ENCODE measurements around the gene IQCM.

The IQCM gene

GRCh38 chr4:149715822-149716585 lies 99.6 kb downstream of the IQCM start:
- in situ Hi-C loops (cut with MboI; ENCODE audit: low sequenced_read_pairs): no loop called here

- in situ Hi-C loops (cut with MboI; ENCODE audit: low sequenced_read_pairs): no loop called here
These were observed 102.6 kb downstream of the IQCM start for GRCh38 chr4:149713031-149713430.

DNA sequence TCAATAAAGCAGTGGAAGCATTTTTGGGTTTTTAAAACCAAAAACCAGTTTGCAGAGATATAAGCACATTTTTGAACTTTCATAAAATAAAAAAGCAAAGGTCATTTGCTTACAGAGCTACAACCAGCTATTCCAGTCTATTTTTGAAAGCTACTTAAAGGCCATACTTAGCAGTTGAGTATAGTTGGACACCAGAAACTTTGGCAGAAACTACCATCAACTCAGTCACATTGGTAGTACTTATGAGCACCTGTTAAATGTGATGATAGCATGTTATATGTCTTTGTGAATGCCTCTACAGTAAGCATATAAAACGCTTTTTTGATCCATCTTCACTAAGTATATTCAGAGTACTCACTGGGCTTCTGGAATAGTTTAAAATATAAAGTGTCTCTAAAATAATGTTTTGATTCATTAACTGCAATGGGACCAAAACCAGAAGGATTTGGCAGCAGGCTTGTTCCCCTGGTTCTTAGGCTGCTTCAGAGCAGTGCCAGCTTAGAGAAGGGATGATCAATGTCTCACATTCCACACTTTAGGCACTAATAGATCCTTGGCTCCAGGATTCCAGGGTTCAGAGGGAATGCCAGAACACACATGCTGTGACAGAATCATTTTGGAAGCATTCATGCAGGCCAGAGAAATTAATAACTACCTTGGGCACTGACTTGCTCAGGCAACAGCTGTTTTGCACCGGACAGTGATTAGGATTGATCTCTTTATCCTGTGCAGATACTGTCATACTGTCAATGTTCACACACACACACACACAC lies 103.9 kb downstream of the IQCM start:
- in situ Hi-C loops (cut with MboI; ENCODE audit: low sequenced_read_pairs): no loop called here

DNA sequence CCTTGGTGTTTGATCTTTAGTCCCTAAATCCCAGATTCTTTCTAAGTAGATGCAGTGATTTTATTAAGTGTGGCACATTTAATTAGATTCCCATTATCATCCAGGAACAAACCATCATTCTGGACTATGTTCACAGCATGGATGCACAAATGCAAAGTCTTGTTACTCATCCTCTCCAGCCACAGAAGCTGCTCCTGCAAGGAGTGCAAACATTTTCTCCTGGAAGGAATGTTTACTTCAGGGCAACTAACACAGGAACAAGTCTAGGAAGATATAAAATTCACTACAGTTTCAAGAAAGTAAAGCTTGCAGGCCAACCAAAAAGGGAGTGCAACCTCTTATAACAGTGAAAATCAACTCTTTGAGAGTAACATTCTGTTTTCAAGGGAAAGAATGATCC lies 106.0 kb downstream of the IQCM start:
- in situ Hi-C loops (cut with MboI; ENCODE audit: low sequenced_read_pairs): no loop called here

DNA sequence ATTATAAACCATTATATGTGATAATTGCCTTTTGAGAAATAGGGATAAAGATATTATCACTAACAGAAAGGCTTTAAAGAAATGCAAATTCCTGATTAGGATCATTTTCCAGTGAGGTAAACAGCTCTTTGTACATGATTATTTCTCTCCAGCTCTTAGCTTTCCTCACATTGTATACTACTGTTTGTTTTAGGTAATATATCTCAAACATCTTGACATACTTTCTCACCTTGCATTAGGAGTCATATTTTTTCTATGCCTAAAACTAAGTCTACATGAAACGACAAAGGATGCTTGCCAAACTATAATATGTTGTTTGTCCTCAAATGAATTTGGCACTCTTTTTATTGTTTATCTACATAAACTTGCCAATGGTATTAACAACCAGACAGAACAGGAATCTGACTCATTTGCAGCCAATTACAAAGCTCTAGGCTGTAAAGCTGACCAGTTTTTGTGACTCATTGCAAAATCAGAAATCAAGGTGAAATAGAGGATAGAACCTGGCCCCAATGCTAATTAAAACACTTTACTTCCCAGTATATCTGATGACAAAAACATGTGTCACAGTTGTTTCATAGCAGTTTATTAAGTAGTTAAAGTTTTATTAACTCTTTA lies 107.0 kb downstream of the IQCM start:
- in situ Hi-C loops (cut with MboI; ENCODE audit: low sequenced_read_pairs): no loop called here

GRCh38 chr4:149707862-149708261 lies 107.8 kb downstream of the IQCM start:
- in situ Hi-C loops (cut with MboI; ENCODE audit: low sequenced_read_pairs): no loop called here

GRCh38 chr4:149706942-149707341 lies 108.7 kb downstream of the IQCM start:
- in situ Hi-C loops (cut with MboI; ENCODE audit: low sequenced_read_pairs): no loop called here

GRCh38 chr4:149702414-149703293 lies 113.0 kb downstream of the IQCM start:
- in situ Hi-C loops (cut with MboI; ENCODE audit: low sequenced_read_pairs): no loop called here

DNA sequence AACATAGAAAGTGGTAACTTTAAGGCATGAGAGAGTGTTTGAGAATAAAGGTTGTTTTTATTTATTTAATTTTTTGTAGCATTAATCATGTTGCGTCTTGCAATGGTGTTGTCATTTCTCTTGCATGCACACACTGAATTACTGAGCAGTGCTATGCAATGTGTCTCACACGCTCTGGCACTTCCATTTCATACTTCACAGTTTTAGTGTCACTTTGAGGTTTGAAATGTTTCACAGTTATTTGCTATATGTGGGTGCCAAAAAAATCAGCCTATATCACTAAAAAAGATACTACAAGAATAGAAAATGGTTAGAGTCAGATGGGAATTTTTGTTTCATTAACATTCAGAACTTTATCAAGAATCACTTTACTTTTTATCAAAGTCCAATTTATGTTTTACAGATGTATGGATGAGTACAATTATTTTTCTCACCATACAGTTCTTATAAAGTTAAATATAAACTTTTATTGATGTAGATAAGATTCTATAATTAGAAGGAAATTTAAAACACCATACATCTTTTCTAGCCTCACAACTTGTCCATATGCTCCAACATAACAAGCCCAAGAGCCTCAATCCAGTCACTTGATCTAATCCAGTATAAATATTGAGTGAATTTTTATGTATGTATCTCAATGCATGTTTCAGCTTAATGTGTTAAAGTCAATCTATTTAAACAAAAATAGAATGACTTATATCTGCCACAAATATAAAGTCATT lies 114.0 kb downstream of the IQCM start:
- in situ Hi-C loops (cut with MboI; ENCODE audit: low sequenced_read_pairs): no loop called here

DNA sequence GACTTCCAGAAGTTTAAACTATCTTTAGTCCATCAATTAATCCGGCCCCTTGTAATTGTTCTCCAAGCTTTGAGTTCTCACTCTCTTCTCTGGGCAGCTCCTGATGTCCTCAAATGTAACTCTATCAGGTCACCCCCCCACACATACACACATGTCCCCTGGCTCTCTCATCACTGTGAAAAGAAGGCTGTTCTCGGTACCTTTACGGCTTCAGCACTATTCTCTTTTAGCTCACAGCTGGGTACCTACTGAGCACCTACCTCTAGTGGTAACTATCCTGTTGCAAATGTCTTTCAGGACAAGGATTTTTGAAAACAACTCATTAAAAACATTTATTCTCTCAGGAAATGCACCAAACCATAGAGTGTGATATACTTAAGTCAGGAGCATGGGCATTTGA lies 115.4 kb downstream of the IQCM start:
- in situ Hi-C loops (cut with MboI; ENCODE audit: low sequenced_read_pairs): no loop called here

DNA sequence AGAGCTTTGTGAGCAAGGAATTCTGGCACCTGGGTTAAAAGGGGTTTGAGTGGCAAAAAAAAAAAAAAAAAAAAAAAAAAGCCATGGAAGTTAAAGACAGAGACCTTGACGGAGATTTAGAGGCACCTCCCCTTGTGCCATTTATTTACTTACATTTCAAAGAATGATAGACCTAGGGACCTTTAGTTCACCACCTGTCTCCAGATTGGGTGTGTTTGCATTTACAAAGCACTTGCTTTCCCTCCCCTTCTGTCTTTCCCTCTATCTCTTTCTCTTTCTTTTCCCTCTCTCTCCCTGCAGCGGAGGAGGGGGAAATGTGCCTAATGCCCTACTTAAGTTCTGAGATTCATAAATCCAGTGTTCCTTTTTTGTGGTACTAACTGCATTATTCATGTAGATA lies 116.0 kb downstream of the IQCM start:
- in situ Hi-C loops (cut with MboI; ENCODE audit: low sequenced_read_pairs): no loop called here

DNA sequence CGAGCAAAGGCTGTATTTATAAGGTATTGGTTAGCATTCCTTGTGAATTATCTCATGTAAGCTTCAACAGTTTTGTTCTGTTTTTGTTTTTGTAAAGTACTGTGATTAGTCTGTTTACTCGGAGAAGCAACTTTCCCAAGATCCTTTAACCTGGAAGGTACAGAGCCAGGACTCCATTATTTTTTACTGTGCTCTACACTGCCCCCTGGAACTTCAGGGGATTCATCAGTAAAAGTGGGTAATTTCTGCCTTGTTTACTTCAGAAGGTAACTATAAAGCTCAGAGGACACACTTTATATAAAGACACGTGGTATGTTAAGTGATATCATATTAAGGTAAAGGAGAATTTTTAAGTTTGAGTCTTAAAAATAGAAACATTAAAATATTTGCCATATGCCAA lies 124.9 kb downstream of the IQCM start:
- in situ Hi-C loops (cut with MboI; ENCODE audit: low sequenced_read_pairs): no loop called here

GRCh38 chr4:149684516-149684915 lies 131.1 kb downstream of the IQCM start:
- in situ Hi-C loops (cut with MboI; ENCODE audit: low sequenced_read_pairs): no loop called here

DNA sequence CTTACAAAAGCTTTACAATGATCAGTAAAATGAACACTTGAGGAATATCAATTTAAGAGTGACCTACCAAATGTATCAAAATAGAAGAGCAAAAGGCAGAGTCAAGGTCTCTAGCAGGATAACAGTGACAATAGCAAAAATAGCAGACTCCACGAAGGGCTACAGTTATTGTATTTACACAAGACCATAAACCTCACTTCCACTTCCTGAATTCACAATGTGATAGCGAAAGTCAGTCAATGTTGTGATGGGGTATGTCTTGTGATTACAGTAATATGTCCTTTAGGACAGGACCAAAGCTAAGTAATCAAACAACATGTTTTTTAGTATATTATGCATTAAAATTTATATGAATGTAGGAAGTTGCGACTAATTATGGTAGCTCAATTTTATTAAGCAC lies 139.6 kb downstream of the IQCM start:
- in situ Hi-C loops (cut with MboI; ENCODE audit: low sequenced_read_pairs): no loop called here

DNA sequence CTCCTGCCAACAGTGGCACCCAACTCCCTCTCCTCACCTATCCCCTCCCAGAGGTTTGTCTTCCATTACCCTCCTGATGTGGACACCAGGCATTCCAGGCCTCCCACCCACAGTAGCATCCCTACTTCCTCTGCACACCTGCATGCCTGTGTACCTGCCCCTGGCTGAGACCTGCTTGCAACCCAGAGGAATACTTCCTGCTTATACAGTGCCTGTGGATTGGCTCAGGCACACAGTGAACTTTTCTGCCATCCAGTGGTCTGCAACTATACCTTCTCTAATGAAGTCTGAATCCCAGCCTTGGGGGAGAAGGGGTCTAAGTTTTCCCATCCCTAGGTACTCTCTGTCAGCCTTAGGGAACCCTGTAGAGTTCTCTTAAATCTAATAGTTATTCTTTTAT lies 169.9 kb downstream of the IQCM start:
- in situ Hi-C loops (cut with MboI; ENCODE audit: low sequenced_read_pairs): no loop called here

DNA sequence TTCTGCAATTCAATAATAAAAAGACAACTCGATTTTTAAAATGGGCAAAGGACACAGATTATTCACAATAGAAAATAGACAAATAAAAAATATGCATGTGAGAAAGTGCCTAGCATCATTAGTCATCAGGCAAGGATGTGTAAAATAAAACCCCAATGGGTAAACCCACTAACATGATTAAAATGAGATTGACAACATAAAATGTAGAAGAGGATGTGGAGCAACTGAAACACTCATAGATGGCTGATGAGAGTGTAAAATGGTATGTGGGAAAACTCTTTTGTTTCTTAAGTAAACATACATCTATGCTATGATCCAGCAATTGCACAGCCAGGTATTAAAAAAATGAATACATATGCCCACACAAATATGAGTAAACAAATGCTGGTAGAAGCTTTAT lies 177.6 kb downstream of the IQCM start:
- in situ Hi-C loops (cut with MboI; ENCODE audit: low sequenced_read_pairs): no loop called here

DNA sequence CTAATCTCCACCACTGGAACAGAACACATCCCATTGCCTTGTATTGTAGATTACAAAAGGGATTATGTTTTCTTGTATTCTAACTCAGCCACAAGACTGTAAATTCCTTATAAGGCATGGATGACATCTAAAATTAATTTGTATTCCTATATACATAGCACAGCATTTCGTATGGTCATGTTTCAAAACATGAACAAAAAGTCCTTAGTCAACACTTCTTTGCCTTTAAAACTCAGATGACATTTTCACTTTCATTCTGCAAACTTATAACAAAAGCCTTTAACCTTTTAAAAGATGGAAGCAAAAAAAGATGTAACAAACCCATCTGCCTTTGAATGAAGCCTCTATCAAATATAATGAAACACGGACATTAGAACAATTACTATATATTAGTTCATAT lies 181.3 kb downstream of the IQCM start:
- in situ Hi-C loops (cut with MboI; ENCODE audit: low sequenced_read_pairs): no loop called here

- in situ Hi-C loops (cut with MboI; ENCODE audit: low sequenced_read_pairs): no loop called here
These were observed 184.0 kb downstream of the IQCM start for GRCh38 chr4:149631629-149632028.

DNA sequence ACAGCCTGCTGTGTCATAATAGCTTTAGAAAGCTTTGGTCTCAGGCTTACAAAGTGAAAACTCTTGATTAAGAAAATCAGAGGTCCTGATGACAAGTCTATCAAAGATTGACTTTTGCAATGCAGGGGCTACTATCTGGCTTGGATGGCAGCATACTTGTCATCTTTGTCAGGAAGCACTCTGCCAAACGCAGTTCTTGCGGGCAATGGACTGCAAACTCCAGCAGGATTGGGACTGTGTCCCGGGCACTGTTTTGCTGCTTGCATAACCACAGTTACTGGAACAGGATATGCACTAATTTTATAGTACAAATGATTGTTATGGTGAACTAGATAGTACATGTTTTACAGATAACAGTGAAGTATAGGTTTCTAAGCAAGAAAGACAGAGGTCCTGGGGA lies 185.6 kb downstream of the IQCM start:
- in situ Hi-C loops (cut with MboI; ENCODE audit: low sequenced_read_pairs): no loop called here

- in situ Hi-C loops (cut with MboI; ENCODE audit: low sequenced_read_pairs): no loop called here
These were observed 209.9 kb downstream of the IQCM start for GRCh38 chr4:149605601-149606378.
